K562 (cell line): ENCODE measurements around the gene SCGB2B2. TPM values are rescaled to one million over a fixed set of nuclear protein-coding genes. Genes with fewer than 3 reads are reported as not detected.

Experiments used
- ATAC-seq: fragments of 200-7000 bp; cut with Tn5 transposase; 3 replicates; pipeline ENCODE4 v1.9.1; 2020; ENCODE audit warnings: moderate library complexity
- BruUV-seq: library from RNA; stranded (reverse); fragments of 400-500 nt; replicated peaks from 2 replicates; lab custom pipeline; 2021; lab: Mats Ljungman, UMichigan
- CTCF ChIA-PET: fragments of 300-600 bp; formaldehyde crosslinking; extraction: SDS; loops from one replicate; lab custom pipeline; 2021; ENCODE audit warnings: low intra/inter-chr PET ratio; lab: Yijun Ruan, JAX
- POLR2A ChIA-PET: fragments of 300-600, 350-650 bp; sonication (Branson Sonifier 250); formaldehyde crosslinking; extraction: SDS; loops from one replicate; lab custom pipeline; 2021; ENCODE audit warnings: antibody characterized with exemption, inconsistent platforms; lab: Yijun Ruan, JAX
- DNase-seq, 4 experiments: peaks; one replicate each; pipeline versions ENCODE4 v3.0.0 to v3.0.0-alpha.2; 2011 to 2018; ENCODE audit warnings: low spot score in 3 of 4, mixed read lengths in 3 of 4; ENCODE audit errors: extremely low read depth in 1 of 4
- FAIRE-seq: peaks from 2 replicates; lab custom pipeline; 2011; peaks lifted over from hg19 to GRCh38; lab: Jason Lieb, UNC
- H2AFZ ChIP-seq: 2 replicates; pipeline ENCODE4 v1.6.0; 2011; ENCODE audit warnings: low read depth, low read length, control low read depth, inconsistent platforms
- H3K27ac ChIP-seq: fragments of 200-600 bp; 3 replicates; pipeline ENCODE4 v1.8.0; 2011; ENCODE audit warnings: low read depth, mild to moderate bottlenecking, control low read depth, inconsistent platforms, low read length, moderate library complexity, mixed read lengths; ENCODE audit errors: extremely low read depth
- H3K27me3 ChIP-seq, 2 experiments: fragments of 300-600 bp in 1 of 2; 2 replicates in 1 of 2; 3 replicates in 1 of 2; pipeline versions ENCODE4 v1.6.0 to v1.8.0; 2011; ENCODE audit warnings: inconsistent platforms in 2 of 2, low read length in 2 of 2, mild to moderate bottlenecking in 1 of 2, mixed read lengths in 1 of 2, moderate library complexity in 1 of 2; ENCODE audit not compliant: control insufficient read depth in 2 of 2, insufficient read depth in 2 of 2
- H3K36me3 ChIP-seq: fragments of 300-600 bp; 3 replicates; pipeline ENCODE4 v1.8.0; 2011; ENCODE audit warnings: mild to moderate bottlenecking, low read length, inconsistent platforms; ENCODE audit not compliant: control insufficient read depth, insufficient read depth
- H3K4me1 ChIP-seq, 2 experiments: fragments of 200-600 bp in 1 of 2; replicated peaks in 1 of 2; 2 replicates in 1 of 2; 3 replicates in 1 of 2; pipeline versions ENCODE4 v1.5.1 to v1.8.0; 2011; ENCODE audit warnings: inconsistent platforms in 2 of 2, low read length in 2 of 2, mild to moderate bottlenecking in 1 of 2, mixed read lengths in 1 of 2, moderate library complexity in 1 of 2; ENCODE audit not compliant: control insufficient read depth in 2 of 2, insufficient read depth in 2 of 2
- H3K4me2 ChIP-seq: 2 replicates; pipeline ENCODE4 v1.6.1; 2011; ENCODE audit warnings: low read length, control low read depth, inconsistent platforms, mixed read lengths; ENCODE audit not compliant: insufficient read depth
- H3K4me3 ChIP-seq: fragments of 200-600 bp; sonication (generic), shearing (Covaris generic); 2 replicates; pipeline ENCODE4 v1.5.1; 2016; ENCODE audit warnings: control low read depth, inconsistent platforms
- H3K79me2 ChIP-seq: fragments of 200-600 bp; 3 replicates; pipeline ENCODE4 v1.8.0; 2011; ENCODE audit warnings: low read length, inconsistent platforms; ENCODE audit not compliant: control insufficient read depth, insufficient read depth
- H3K9ac ChIP-seq, 2 experiments: 2 replicates each; pipeline versions ENCODE4 v1.6.0 to v1.6.1; 2011; ENCODE audit warnings: low read depth in 2 of 2, low read length in 2 of 2, control low read depth in 1 of 2, inconsistent platforms in 1 of 2, mild to moderate bottlenecking in 1 of 2, mixed read lengths in 1 of 2; ENCODE audit not compliant: insufficient read depth in 1 of 2
- H3K9me1 ChIP-seq: one replicate; pipeline ENCODE4 v1.6.0; 2011; ENCODE audit warnings: inconsistent platforms, mild to moderate bottlenecking, low read length, moderate library complexity; ENCODE audit not compliant: control insufficient read depth, insufficient read depth
- H3K9me3 ChIP-seq: replicated peaks from 2 replicates; pipeline ENCODE4 v1.5.1; 2011; ENCODE audit warnings: low read depth, low read length, inconsistent platforms; ENCODE audit not compliant: control insufficient read depth, insufficient read depth
- H4K20me1 ChIP-seq: replicated peaks from 2 replicates; pipeline ENCODE4 v1.6.1; 2011; ENCODE audit warnings: low read length, inconsistent platforms, mixed read lengths; ENCODE audit not compliant: control insufficient read depth, insufficient read depth
- CCNT2 ChIP-seq: IDR thresholded peaks from 2 replicates; pipeline ENCODE4 v1.6.1; 2011; ENCODE audit warnings: borderline replicate concordance, low read depth, mild to moderate bottlenecking, moderate library complexity, mixed read lengths, low read length; ENCODE audit not compliant: insufficient read length; ENCODE audit errors: extremely low read depth
- HMBOX1 ChIP-seq: sonication (generic); IDR thresholded peaks from 2 replicates; pipeline ENCODE4 v1.6.1; 2016
- MEF2A ChIP-seq: IDR thresholded peaks from 2 replicates; pipeline ENCODE4 v1.6.1; 2011; ENCODE audit warnings: low read depth, mild to moderate bottlenecking, low read length, moderate library complexity; ENCODE audit not compliant: control insufficient read depth
- MYC ChIP-seq, 2 experiments: fragments of 250-450 bp in 1 of 2; sonication (Bioruptor Pico) in 1 of 2; IDR thresholded peaks; 2 replicates each; pipeline versions ENCODE4 v1.5.1 to v1.6.1; 2012 to 2021; ENCODE audit warnings: low read depth in 2 of 2, borderline replicate concordance in 1 of 2, improper control_type of control experiment in 1 of 2, low read length in 1 of 2, mild to moderate bottlenecking in 1 of 2, moderate library complexity in 1 of 2
- NCOA4 ChIP-seq: fragments of 450-650 bp; IDR thresholded peaks from 2 replicates; pipeline ENCODE4 v1.6.1; 2018; ENCODE audit warnings: mild to moderate bottlenecking; ENCODE audit not compliant: partially characterized antibody
- SMAD2 ChIP-seq: fragments of 150-350 bp; IDR thresholded peaks from 2 replicates; pipeline ENCODE4 v1.6.1; 2014; ENCODE audit warnings: low read depth, mild to moderate bottlenecking, low read length
- SREBF1 ChIP-seq: fragments of 150-350 bp; IDR thresholded peaks from 2 replicates; pipeline ENCODE4 v1.6.1; 2014; ENCODE audit warnings: antibody characterized with exemption, low read depth, low read length, borderline replicate concordance
- U2AF2 ChIP-seq: fragments of 200-400 bp; formaldehyde crosslinking; optimal IDR thresholded peaks from 2 replicates; pipeline ENCODE3; 2017; ENCODE audit warnings: low read depth, mild to moderate bottlenecking, low read length
- ZBED1 ChIP-seq: IDR thresholded peaks from 2 replicates; pipeline ENCODE4 v1.6.1; 2014
- ZFX ChIP-seq: sonication (generic); formaldehyde crosslinking; IDR thresholded peaks from 2 replicates; pipeline ENCODE4 v1.8.0; 2022; ENCODE audit warnings: mild to moderate bottlenecking, missing genetic modification reagents, moderate library complexity
- ZKSCAN8 ChIP-seq: fragments of 200-800 bp; sonication (Bioruptor generic); IDR thresholded peaks from 2 replicates; pipeline ENCODE4 v1.6.1; 2016; ENCODE audit warnings: missing genetic modification characterization, missing compliant biosample characterization
- WGBS: fragments of 100-300 bp; shearing (Covaris generic); methylation state at CpG from one replicate; pipeline ENCODE4 v1.1.6; 2016; ENCODE audit warnings: low coverage, mixed read lengths; ENCODE audit not compliant: insufficient coverage; ENCODE audit errors: missing lambda C conversion rate; 5-methylcytosine and 5-hydroxymethylcytosine counted together
- in situ Hi-C: fragments of 300-500 bp; cut with MboI; formaldehyde crosslinking; loops from 4 replicates; pipeline ENCODE4 v1.15.0; 2018; ENCODE audit warnings: inconsistent platforms, mixed read lengths
- intact Hi-C: fragments of 100-400 bp; cut with micrococcal nuclease; formaldehyde crosslinking; loops from 2 replicates; pipeline ENCODE4 v1.14.2; 2022
- polyA plus RNA-seq, 8 experiments: library from polyadenylated mRNA; depleted of rRNA in 4 of 8; stranded (reverse) in 5 of 8; unstranded in 3 of 8; fragments of >200 nt; fragmentation: Nextera tagmentation in 2 of 8; fragmentation: Illumina TruSeq in 1 of 8; extraction: Ambion mirVana in 2 of 8; extraction: Trizol in 1 of 8; gene quantifications; 2 replicates each; pipeline versions ENCODE4 v1.2.1 to v1.2.3, GENCODE V29; 2011 to 2014; ENCODE audit warnings: inconsistent platforms in 1 of 8, missing spikeins in 1 of 8
- total RNA-seq, 7 experiments: library from RNA; depleted of rRNA in 6 of 7; stranded (reverse); fragments of >200 nt in 6 of 7; fragmentation: Illumina TruSeq in 2 of 7; extraction: Trizol in 2 of 7; gene quantifications; 2 replicates each; pipeline versions ENCODE4 v1.2.1 to v1.2.3, GENCODE V29; 2011 to 2021; ENCODE audit warnings: low replicate concordance in 1 of 7
- TF ChIP-seq, protein P1 (sequence below): sonication (generic); formaldehyde crosslinking; IDR thresholded peaks from 2 replicates; pipeline ENCODE4 v1.8.1; 2023; ENCODE audit warnings: mild to moderate bottlenecking, missing genetic modification reagents, moderate library complexity

SCGB2B2 gene
- total and polyA plus RNA-seq, 9 of the 15 experiments (the other 6 are each of a cell fraction or from before 2014, with no cell fraction given) = not detected

DNA sequence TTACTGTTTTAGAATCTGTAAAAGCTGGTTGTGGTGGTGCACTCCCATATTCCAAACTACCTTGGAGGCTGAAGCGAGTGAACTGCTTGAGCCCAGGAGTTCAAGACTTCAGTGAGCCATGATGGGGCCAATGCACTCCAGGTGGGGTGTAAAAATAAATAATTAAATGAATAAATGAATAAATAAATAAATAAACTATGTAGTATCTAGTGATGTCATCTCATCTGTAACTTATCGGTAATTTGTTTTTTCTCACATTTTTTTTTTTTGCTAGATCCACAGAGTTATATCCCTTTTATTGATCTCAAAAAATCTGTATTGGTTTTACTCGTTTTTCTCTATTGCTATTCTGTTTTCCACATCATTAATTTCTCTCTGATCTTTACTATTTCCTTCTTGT lies 5.0 kb downstream of the SCGB2B2 start:
- TF ChIP-seq CCNT2 (no peak), MEF2A (no peak), MYC (IDR thresholded peaks at IDR 0.05; ENCODE audit: low read depth, low read length) (no peak), MYC (CRISPR knock-in tag; IDR thresholded peaks at IDR 0.05; ENCODE audit: borderline replicate concordance, low read depth) (no peak), NCOA4 (no peak), HMBOX1 (no peak), ZBED1 (no peak), ZFX (CRISPR knock-in tag) (no peak), U2AF2 (no peak), SREBF1 (no peak), ZKSCAN8 (no peak), SMAD2 (no peak)
- TF ChIP-seq, protein P1, sequence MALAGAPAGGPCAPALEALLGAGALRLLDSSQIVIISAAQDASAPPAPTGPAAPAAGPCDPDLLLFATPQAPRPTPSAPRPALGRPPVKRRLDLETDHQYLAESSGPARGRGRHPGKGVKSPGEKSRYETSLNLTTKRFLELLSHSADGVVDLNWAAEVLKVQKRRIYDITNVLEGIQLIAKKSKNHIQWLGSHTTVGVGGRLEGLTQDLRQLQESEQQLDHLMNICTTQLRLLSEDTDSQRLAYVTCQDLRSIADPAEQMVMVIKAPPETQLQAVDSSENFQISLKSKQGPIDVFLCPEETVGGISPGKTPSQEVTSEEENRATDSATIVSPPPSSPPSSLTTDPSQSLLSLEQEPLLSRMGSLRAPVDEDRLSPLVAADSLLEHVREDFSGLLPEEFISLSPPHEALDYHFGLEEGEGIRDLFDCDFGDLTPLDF = no peak
- TF ChIP-seq, all 486 proteins: peak for 0
- Histone ChIP-seq H3K27ac (no peak overlapping the region), H4K20me1 (no peaks in the 10 kb centered on the region), H3K36me3 (no peaks in the 10 kb centered on the region), H3K4me1 (peaks cover 0 to 12% of the 10 kb centered on the region in 2 experiments; a peak in 2 of 5 replicates), H3K9ac (no peak overlapping the region), H3K27me3 (peaks cover 0 to 3% of the 10 kb centered on the region in 2 experiments; a peak in 1 of 5 replicates), H3K9me1 (no peaks in the 10 kb centered on the region), H3K79me2 (no peaks in the 10 kb centered on the region), H3K9me3 (no peaks in the 10 kb centered on the region), H3K4me2 (no peak overlapping the region), H3K4me3 (no peak overlapping the region), H2AFZ (no peak overlapping the region)
- DNase-seq (no peak), FAIRE-seq (no peak), ATAC-seq (no peak)
- no TSS peak for BruUV-seq
- WGBS = 2% methylated on average over 3 of the region's 3 CpGs
- ChIA-PET POLR2A (no interaction called here), CTCF (no interaction called here)
- intact Hi-C loops (no loop called here), in situ Hi-C loops (no loop called here)
